Measurements from ENCODE around the gene HPSE2.

Gene HPSE2

GRCh38 chr10:98446151-98446660, 789.4 kb downstream of the HPSE2 start:
- TF ChIP-seq ZBTB7A (IDR thresholded peaks at IDR 0.05; ENCODE audit: low read depth) (no peak), CREB1 (IDR thresholded peaks at IDR 0.05; ENCODE audit: low read depth) (no peak), YY1 (IDR thresholded peaks at IDR 0.05; ENCODE audit: low read depth) (no peak), CEBPB (IDR thresholded peaks at IDR 0.05) (no peak), USF1 (IDR thresholded peaks at IDR 0.05) (no peak), TEAD4 (IDR thresholded peaks at IDR 0.05) (no peak), EGR1 (IDR thresholded peaks at IDR 0.05) (no peak), REST (IDR thresholded peaks at IDR 0.05; ENCODE audit: low read depth) (no peak), MAX (IDR thresholded peaks at IDR 0.05) (no peak), FOXM1 (IDR thresholded peaks at IDR 0.05; ENCODE audit: borderline replicate concordance, low read depth) (no peak), TAF1 (IDR thresholded peaks at IDR 0.05; ENCODE audit: low read depth) (no peak)

- TF ChIP-seq NFIC (IDR thresholded peaks at IDR 0.05): no peak
- TF ChIP-seq YY1 (IDR thresholded peaks at IDR 0.05; ENCODE audit: low read depth): no peak
- TF ChIP-seq TCF12 (IDR thresholded peaks at IDR 0.05; ENCODE audit: low read depth): no peak
- no peak for TF ChIP-seq MAX (IDR thresholded peaks at IDR 0.05)
- TF ChIP-seq TEAD4 (IDR thresholded peaks at IDR 0.05): no peak
- no peak for TF ChIP-seq USF1 (IDR thresholded peaks at IDR 0.05)
- no peak for TF ChIP-seq CREB1 (IDR thresholded peaks at IDR 0.05; ENCODE audit: low read depth)
- no peak for TF ChIP-seq CEBPB (IDR thresholded peaks at IDR 0.05)
- TF ChIP-seq REST (IDR thresholded peaks at IDR 0.05; ENCODE audit: low read depth): no peak
- no peak for TF ChIP-seq EGR1 (IDR thresholded peaks at IDR 0.05)
Observed at GRCh38 chr10:98445200-98445812, 790.3 kb downstream of the HPSE2 start.

GRCh38 chr10:98444314-98445006, 791.2 kb downstream of the HPSE2 start:
- TF ChIP-seq CREB1 (IDR thresholded peaks at IDR 0.05; ENCODE audit: low read depth): no peak
- TF ChIP-seq TAF1 (IDR thresholded peaks at IDR 0.05; ENCODE audit: low read depth): no peak
- no peak for TF ChIP-seq RAD21 (IDR thresholded peaks at IDR 0.05; ENCODE audit: low read depth)
- TF ChIP-seq YY1 (IDR thresholded peaks at IDR 0.05; ENCODE audit: low read depth): no peak
- TF ChIP-seq NFIC (IDR thresholded peaks at IDR 0.05): no peak
- no peak for TF ChIP-seq EGR1 (IDR thresholded peaks at IDR 0.05)
- no peak for TF ChIP-seq FOXM1 (IDR thresholded peaks at IDR 0.05; ENCODE audit: borderline replicate concordance, low read depth)
- TF ChIP-seq EP300 (IDR thresholded peaks at IDR 0.05; ENCODE audit: borderline replicate concordance): no peak
- no peak for TF ChIP-seq REST (IDR thresholded peaks at IDR 0.05; ENCODE audit: low read depth)
- no peak for TF ChIP-seq TCF12 (IDR thresholded peaks at IDR 0.05; ENCODE audit: low read depth)
- TF ChIP-seq TEAD4 (IDR thresholded peaks at IDR 0.05): no peak
- no peak for TF ChIP-seq ZBTB7A (IDR thresholded peaks at IDR 0.05; ENCODE audit: low read depth)
- no peak for TF ChIP-seq MAX (IDR thresholded peaks at IDR 0.05)
- no peak for TF ChIP-seq CEBPB (IDR thresholded peaks at IDR 0.05)
- no peak for TF ChIP-seq USF1 (IDR thresholded peaks at IDR 0.05)
